ENCODE measurements around the gene ACSS3.
"Not testable (repeated sequence)": the region's sequence is repeated elsewhere in the genome, so short reads cannot be mapped to it uniquely, and the experiment has no call there.

The ACSS3 gene

GRCh38 chr12:81077686-81078441, at the start of gene ACSS3:
Gene ACSS3, plus strand, starts transcription at chr12:81078079. Its CDS starts 42 bp downstream, at chr12:81078121.
- Histone ChIP-seq H3K4me1 (no peaks in the 10 kb centered on the region), H3K36me3 (no peaks in the 10 kb centered on the region), H3K4me3 (no peak within 1 kb of the TSS), H4K20me1 (no peaks in the 10 kb centered on the region), H3K9ac (no peak within 1 kb of the TSS), H3K4me2 (no peak within 1 kb of the TSS), H3K27ac (no peak within 1 kb of the TSS), H3K27me3 (no peaks in the 10 kb centered on the region), H3K9me3 (replicated peaks in 1 of 11) (peaks cover 0 to 10% (median 0%) of the 10 kb centered on the region in 11 experiments; a peak in 3 of 22 replicates)
- TF ChIP-seq Cebpa-rat (IDR thresholded peaks at IDR 0.05) = no peak

GRCh38 chr12:81034926-81035325, 43.0 kb upstream of the ACSS3 start:
- Histone ChIP-seq H3K9ac (no peak overlapping the region), H3K4me2 (no peak overlapping the region), H3K27me3 (no peaks in the 10 kb centered on the region), H4K20me1 (no peaks in the 10 kb centered on the region), H3K4me3 (no peak overlapping the region), H3K4me1 (no peaks in the 10 kb centered on the region), H3K27ac (no peak overlapping the region), H3K36me3 (no peaks in the 10 kb centered on the region), H3K9me3 (replicated peaks in 1 of 11) (no peaks in the 10 kb centered on the region)
- no peak for TF ChIP-seq Cebpa-rat (IDR thresholded peaks at IDR 0.05)

GRCh38 chr12:81039231-81039630, 38.6 kb upstream of the ACSS3 start:
- H3K4me2 ChIP-seq = no peak overlapping the region
- H3K27ac ChIP-seq = no peak overlapping the region
- no peaks in the 10 kb centered on the region for H3K9me3 ChIP-seq (replicated peaks in 1 of 11)
- no peaks in the 10 kb centered on the region for H3K27me3 ChIP-seq
- no peaks in the 10 kb centered on the region for H4K20me1 ChIP-seq
- TF ChIP-seq Cebpa-rat (IDR thresholded peaks at IDR 0.05) = no peak
- H3K4me1 ChIP-seq = no peaks in the 10 kb centered on the region
- no peak overlapping the region for H3K4me3 ChIP-seq
- no peak overlapping the region for H3K9ac ChIP-seq
- no peaks in the 10 kb centered on the region for H3K36me3 ChIP-seq

DNA sequence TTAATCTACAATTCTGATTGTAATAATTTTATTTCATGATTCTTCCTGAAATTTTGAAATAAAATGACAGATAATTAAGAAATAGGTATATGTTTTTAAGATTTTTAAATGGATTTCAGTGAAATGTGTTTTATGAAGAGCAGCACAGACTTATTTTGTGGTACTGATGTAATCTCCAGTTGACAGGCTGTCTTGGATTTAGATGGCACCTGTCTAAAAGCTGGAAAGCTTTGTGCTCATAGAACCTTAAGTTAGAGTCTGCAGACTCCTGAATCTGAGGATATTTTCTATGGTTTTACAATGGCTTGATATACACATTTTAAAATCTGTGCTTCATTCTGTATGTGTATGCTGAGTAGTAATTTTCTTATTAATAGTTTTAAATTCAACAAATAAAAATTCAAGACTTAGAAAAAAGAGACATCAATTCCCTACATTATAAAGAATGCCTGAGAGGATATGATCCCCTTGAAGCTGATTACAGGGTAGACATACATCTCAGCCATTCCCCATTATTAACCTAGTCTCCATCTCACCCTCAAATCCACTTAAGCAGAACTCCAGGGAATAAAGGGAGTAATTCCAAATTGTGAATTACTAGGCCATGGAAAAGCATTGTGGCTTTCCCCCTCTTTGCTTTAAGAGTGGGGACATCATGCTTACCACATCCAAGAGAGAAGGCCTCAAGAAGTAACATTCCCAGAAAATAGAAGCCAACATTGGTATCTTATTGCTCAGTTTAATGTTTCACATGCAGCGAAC, 33.7 kb upstream of the ACSS3 start:
- no peaks in the 10 kb centered on the region for H3K27me3 ChIP-seq
- no peaks in the 10 kb centered on the region for H3K4me1 ChIP-seq
- H3K9me3 ChIP-seq (replicated peaks in 1 of 11) = 0 out of 22 replicates have a peak, but pooled peaks cover 0 to 3% (median 0%) of the 10 kb centered on the region in 11 experiments
- no peaks in the 10 kb centered on the region for H3K36me3 ChIP-seq
- no peak for TF ChIP-seq Cebpa-rat (IDR thresholded peaks at IDR 0.05)
- H4K20me1 ChIP-seq = no peaks in the 10 kb centered on the region
- H3K27ac ChIP-seq = no peak overlapping the region
- no peak overlapping the region for H3K4me2 ChIP-seq
- no peak overlapping the region for H3K9ac ChIP-seq
- H3K4me3 ChIP-seq = no peak overlapping the region

DNA sequence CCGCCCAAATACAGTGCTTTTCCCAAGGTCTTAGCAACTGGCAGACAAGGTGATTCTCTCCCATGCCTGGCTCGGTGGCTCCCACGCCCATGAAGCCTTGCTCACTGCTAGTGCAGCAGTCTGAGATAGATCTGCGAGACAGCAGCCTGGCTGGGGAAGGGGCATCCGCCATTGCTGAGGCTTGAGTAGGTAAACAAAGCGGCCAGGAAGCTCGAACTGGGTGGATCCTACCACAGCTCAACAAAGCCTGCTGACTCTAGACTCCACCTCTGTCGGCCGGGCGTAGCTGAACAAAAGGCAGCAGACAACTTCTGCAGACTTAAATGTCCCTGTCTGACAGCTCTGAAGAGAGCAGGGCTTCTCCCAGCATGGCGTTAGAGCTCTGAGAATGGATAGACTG, 12.9 kb upstream of the ACSS3 start:
- H3K9me3 ChIP-seq (replicated peaks in 1 of 11) = peaks cover 5 to 37% (median 15%) of the 10 kb centered on the region in 11 experiments; a peak in 18 of 22 replicates
- H3K4me1 ChIP-seq, H3K27me3 ChIP-seq, H3K4me2 ChIP-seq, H3K4me3 ChIP-seq, H4K20me1 ChIP-seq, H3K9ac ChIP-seq, H3K27ac ChIP-seq, H3K36me3 ChIP-seq: not testable (repeated sequence)

GRCh38 chr12:81070846-81071245, 7.0 kb upstream of the ACSS3 start:
- Histone ChIP-seq H3K27ac (no peak overlapping the region), H3K9me3 (replicated peaks in 1 of 11) (no peaks in the 10 kb centered on the region), H3K4me2 (no peak overlapping the region), H3K4me1 (no peaks in the 10 kb centered on the region), H3K9ac (no peak overlapping the region), H4K20me1 (no peaks in the 10 kb centered on the region), H3K4me3 (no peak overlapping the region), H3K36me3 (no peaks in the 10 kb centered on the region), H3K27me3 (no peaks in the 10 kb centered on the region)
- TF ChIP-seq Cebpa-rat (IDR thresholded peaks at IDR 0.05) = no peak

GRCh38 chr12:81075539-81075938, 2.3 kb upstream of the ACSS3 start:
- H3K36me3 ChIP-seq = no peaks in the 10 kb centered on the region
- no peaks in the 10 kb centered on the region for H4K20me1 ChIP-seq
- peaks cover 0 to 10% (median 0%) of the 10 kb centered on the region in 11 experiments; a peak in 3 of 22 replicates for H3K9me3 ChIP-seq (replicated peaks in 1 of 11)
- no peaks in the 10 kb centered on the region for H3K27me3 ChIP-seq
- no peak overlapping the region for H3K9ac ChIP-seq
- no peak overlapping the region for H3K27ac ChIP-seq
- no peak for TF ChIP-seq Cebpa-rat (IDR thresholded peaks at IDR 0.05)
- no peaks in the 10 kb centered on the region for H3K4me1 ChIP-seq
- no peak overlapping the region for H3K4me3 ChIP-seq
- H3K4me2 ChIP-seq = no peak overlapping the region

- H3K4me2 ChIP-seq = no peak overlapping the region
- H3K9ac ChIP-seq = no peak overlapping the region
- H3K4me3 ChIP-seq = no peak overlapping the region
- H3K27ac ChIP-seq = no peak overlapping the region
- no peaks in the 10 kb centered on the region for H3K36me3 ChIP-seq
- no peaks in the 10 kb centered on the region for H3K27me3 ChIP-seq
- no peaks in the 10 kb centered on the region for H4K20me1 ChIP-seq
- no peak for TF ChIP-seq Cebpa-rat (IDR thresholded peaks at IDR 0.05)
- H3K9me3 ChIP-seq (replicated peaks in 1 of 11) = peaks cover 0 to 10% (median 0%) of the 10 kb centered on the region in 11 experiments; a peak in 3 of 22 replicates
- H3K4me1 ChIP-seq = no peaks in the 10 kb centered on the region
These were observed 572 bp upstream of the ACSS3 start for GRCh38 chr12:81077329-81077685.

GRCh38 chr12:81078469-81079196, 754 bp downstream of the ACSS3 start:
- Histone ChIP-seq H3K4me3 (no peak overlapping the region), H3K36me3 (no peaks in the 10 kb centered on the region), H3K9ac (no peak overlapping the region), H3K4me1 (no peaks in the 10 kb centered on the region), H3K4me2 (no peak overlapping the region), H3K27ac (no peak overlapping the region), H3K9me3 (replicated peaks in 1 of 11) (peaks cover 0 to 10% (median 0%) of the 10 kb centered on the region in 11 experiments; a peak in 3 of 22 replicates), H3K27me3 (no peaks in the 10 kb centered on the region), H4K20me1 (no peaks in the 10 kb centered on the region)
- TF ChIP-seq Cebpa-rat (IDR thresholded peaks at IDR 0.05) = no peak
